Measurements from ENCODE around the gene ABHD1.

The ABHD1 gene

GRCh38 chr2:27127883-27128667, 4.5 kb downstream of the ABHD1 start:
- H3K27ac ChIP-seq (ENCODE audit: low read length), result no peak overlapping the region
- no peaks in the 10 kb centered on the region; the same call in 1 of the 2 replicates for H4K20me1 ChIP-seq (ENCODE audit: insufficient read depth, low read length)
- H3K4me3 ChIP-seq (ENCODE audit: low read length), result no peak overlapping the region
- no peaks in the 10 kb centered on the region for H3K27me3 ChIP-seq (ENCODE audit: low read depth, low read length)
- peaks cover 7% of the 10 kb centered on the region for H3K79me2 ChIP-seq (ENCODE audit: low read length)
- H3K9me3 ChIP-seq (ENCODE audit: insufficient read depth, low read length), result no peaks in the 10 kb centered on the region
- no peak overlapping the region for H2AFZ ChIP-seq (ENCODE audit: low read depth, low read length)
- H3K9ac ChIP-seq (ENCODE audit: low read length), result no peak overlapping the region
- peaks cover 38% of the 10 kb centered on the region for H3K36me3 ChIP-seq (replicated peaks; ENCODE audit: low read depth, low read length)
- no peak for TF ChIP-seq CTCF (IDR thresholded peaks at IDR 0.05; ENCODE audit: low read depth, low read length)
- no peak for TF ChIP-seq EZH2phosphoT487 (IDR thresholded peaks at IDR 0.05; ENCODE audit: low read depth)
- peaks cover 9% of the 10 kb centered on the region for H3K4me1 ChIP-seq (ENCODE audit: low read length)
- no peak overlapping the region for H3K4me2 ChIP-seq (ENCODE audit: low read length)

- Histone ChIP-seq H3K79me2 (ENCODE audit: low read length) (peaks cover 16% of the 10 kb centered on the region), H3K27ac (ENCODE audit: low read length) (no peak overlapping the region), H3K9ac (ENCODE audit: low read length) (no peak overlapping the region), H3K4me2 (ENCODE audit: low read length) (no peak overlapping the region), H4K20me1 (ENCODE audit: insufficient read depth, low read length) (peaks cover 4% of the 10 kb centered on the region), H3K4me1 (ENCODE audit: low read length) (peaks cover 11% of the 10 kb centered on the region), H3K9me3 (ENCODE audit: insufficient read depth, low read length) (no peaks in the 10 kb centered on the region), H3K27me3 (ENCODE audit: low read depth, low read length) (no peaks in the 10 kb centered on the region), H3K4me3 (ENCODE audit: low read length) (no peak overlapping the region), H2AFZ (ENCODE audit: low read depth, low read length) (no peak overlapping the region), H3K36me3 (replicated peaks; ENCODE audit: low read depth, low read length) (peaks cover 38% of the 10 kb centered on the region)
- TF ChIP-seq CTCF (IDR thresholded peaks at IDR 0.05; ENCODE audit: low read depth, low read length) (no peak), EZH2phosphoT487 (IDR thresholded peaks at IDR 0.05; ENCODE audit: low read depth) (no peak)
These were observed 5.3 kb downstream of the ABHD1 start for GRCh38 chr2:27128668-27129571.

GRCh38 chr2:27130396-27130795, 6.8 kb downstream of the ABHD1 start:
- Histone ChIP-seq H3K27ac (ENCODE audit: low read length) (no peak overlapping the region), H3K27me3 (ENCODE audit: low read depth, low read length) (no peaks in the 10 kb centered on the region), H3K4me3 (ENCODE audit: low read length) (no peak overlapping the region), H3K9me3 (ENCODE audit: insufficient read depth, low read length) (no peaks in the 10 kb centered on the region), H2AFZ (ENCODE audit: low read depth, low read length) (no peak overlapping the region), H3K4me1 (ENCODE audit: low read length) (peaks cover 12% of the 10 kb centered on the region), H3K36me3 (replicated peaks; ENCODE audit: low read depth, low read length) (peaks cover 38% of the 10 kb centered on the region), H4K20me1 (ENCODE audit: insufficient read depth, low read length) (peaks cover 4% of the 10 kb centered on the region), H3K4me2 (ENCODE audit: low read length) (no peak overlapping the region), H3K9ac (ENCODE audit: low read length) (no peak overlapping the region), H3K79me2 (ENCODE audit: low read length) (peaks cover 21% of the 10 kb centered on the region)
- TF ChIP-seq CTCF (IDR thresholded peaks at IDR 0.05; ENCODE audit: low read depth, low read length) (no peak), EZH2phosphoT487 (IDR thresholded peaks at IDR 0.05; ENCODE audit: low read depth) (no peak)

- Histone ChIP-seq H3K36me3 (replicated peaks; ENCODE audit: low read depth, low read length) (peaks cover 38% of the 10 kb centered on the region), H4K20me1 (ENCODE audit: insufficient read depth, low read length) (peaks cover 4% of the 10 kb centered on the region)
- TF ChIP-seq EZH2phosphoT487 (IDR thresholded peaks at IDR 0.05; ENCODE audit: low read depth) (no peak), CTCF (IDR thresholded peaks at IDR 0.05; ENCODE audit: low read depth, low read length) (no peak)
These were observed 7.8 kb downstream of the ABHD1 start for GRCh38 chr2:27131429-27131828.

More at GRCh38 chr2:27131429-27131828, 7.8 kb downstream of the ABHD1 start:
- Histone ChIP-seq H3K27me3 (ENCODE audit: low read depth, low read length) (no peaks in the 10 kb centered on the region), H3K79me2 (ENCODE audit: low read length) (peaks cover 21% of the 10 kb centered on the region), H3K9me3 (ENCODE audit: insufficient read depth, low read length) (no peaks in the 10 kb centered on the region), H3K4me2 (ENCODE audit: low read length) (no peak overlapping the region), H3K4me3 (ENCODE audit: low read length) (no peak overlapping the region), H3K4me1 (ENCODE audit: low read length) (peaks cover 12% of the 10 kb centered on the region), H3K9ac (ENCODE audit: low read length) (no peak overlapping the region), H3K27ac (ENCODE audit: low read length) (no peak overlapping the region), H2AFZ (ENCODE audit: low read depth, low read length) (no peak overlapping the region)

Data from OCI-LY3 (cell line).